Esophagus squamous epithelium (tissue), 5 donors: ENCODE measurements around the gene RIMBP2. TPM values are rescaled to one million over a fixed set of nuclear protein-coding genes. Genes with fewer than 3 reads are reported as not detected.

Source experiments
- DNase-seq: peaks from one replicate; lab custom pipeline; 2025; lab: John Stamatoyannopoulos, UW
- H3K27ac ChIP-seq, 4 donors: fragments of 200-600 bp; sonication (generic); one replicate each; pipeline ENCODE4 v1.5.1; 2016 to 2019; ENCODE audit warnings: mild to moderate bottlenecking in 1 of 4
- H3K27me3 ChIP-seq, 4 donors: fragments of 200-600 bp; sonication (generic); 1 replicate in 3 of 4; 2 replicates in 1 of 4; pipeline versions ENCODE4 v1.5.1 to v1.6.0; 2017 to 2021; ENCODE audit warnings: antibody characterized with exemption in 1 of 4
- H3K36me3 ChIP-seq, 3 donors: fragments of 200-600 bp; sonication (generic); one replicate each; pipeline ENCODE4 v1.5.1; 2016 to 2019
- H3K4me1 ChIP-seq, 3 donors: fragments of 200-600 bp; sonication (generic); one replicate each; pipeline ENCODE4 v1.5.1; 2017 to 2019
- H3K4me3 ChIP-seq, 4 donors: fragments of 200-600 bp; sonication (generic); 1 replicate in 3 of 4; 2 replicates in 1 of 4; pipeline ENCODE4 v1.5.1; 2016 to 2019; ENCODE audit warnings: mild to moderate bottlenecking in 2 of 4, moderate library complexity in 1 of 4
- H3K9me3 ChIP-seq, 3 donors: fragments of 200-600 bp; sonication (generic); one replicate each; pipeline ENCODE4 v1.5.1; 2016 to 2019
- POLR2A ChIP-seq, 4 donors: fragments of 450-650 bp; IDR thresholded peaks; one replicate each; pipeline ENCODE4 v1.6.1; 2017; ENCODE audit warnings: antibody characterized with exemption in 4 of 4, mild to moderate bottlenecking in 4 of 4, moderate library complexity in 3 of 4
- WGBS, 2 donors: methylation state at CpG; one replicate each; pipeline ENCODE4 v1.1.5; 2018; 5-methylcytosine and 5-hydroxymethylcytosine counted together
- intact Hi-C: fragments of 100-400 bp; cut with DNase I; formaldehyde crosslinking; loops from one replicate; pipeline ENCODE4 v1.15.0; 2022
- total RNA-seq, 4 donors: library from RNA; depleted of rRNA; stranded (reverse); fragments of >200 nt; gene quantifications; one replicate each; pipeline ENCODE4 v1.1.0, GENCODE V29; 2016
- TF ChIP-seq, protein P1 (sequence below), 6 experiments: fragments of 450-650 bp in 4 of 6; fragments of 200-600 bp in 2 of 6; sonication (generic) in 2 of 6; IDR thresholded peaks; one replicate each; pipeline ENCODE4 v1.5.1; 2016 to 2019; ENCODE audit warnings: antibody characterized with exemption in 6 of 6, mild to moderate bottlenecking in 4 of 6, moderate library complexity in 4 of 6
- donor health status: DM: yes; HTN: yes; CAD: no.

RIMBP2 gene
- total RNA-seq, 4 donors from 2014 or later: 0.08 to 0.76 (median 0.46) TPM

DNA sequence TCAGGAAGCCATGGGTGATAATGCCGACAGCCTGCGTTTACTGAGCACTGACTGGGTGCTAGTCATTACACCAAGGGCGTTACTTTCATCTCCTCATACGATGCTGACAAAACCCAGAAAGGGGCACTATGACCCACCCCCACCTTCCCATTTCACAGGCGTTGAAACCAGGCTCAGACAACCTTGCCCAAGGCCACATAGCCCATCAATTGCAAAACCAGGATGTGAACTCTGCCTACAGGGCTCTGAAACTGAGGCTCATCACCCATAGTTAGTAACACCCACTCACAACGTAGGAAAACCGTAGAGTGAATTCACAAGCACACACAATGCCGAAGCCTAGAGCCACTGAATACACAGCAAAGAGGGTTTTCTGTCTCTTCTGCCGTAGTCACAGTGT is 119.9 kb downstream of the RIMBP2 start:
- intact Hi-C loops: no loop called here
- no peak for DNase-seq
- H3K9me3 ChIP-seq: peaks cover 0 to 7% (median 0%) of the 10 kb centered on the region in 3 donors
- H3K4me1 ChIP-seq: no peaks in the 10 kb centered on the region
- no peak for TF ChIP-seq POLR2A (IDR thresholded peaks at IDR 0.05)
- TF ChIP-seq, protein P1, sequence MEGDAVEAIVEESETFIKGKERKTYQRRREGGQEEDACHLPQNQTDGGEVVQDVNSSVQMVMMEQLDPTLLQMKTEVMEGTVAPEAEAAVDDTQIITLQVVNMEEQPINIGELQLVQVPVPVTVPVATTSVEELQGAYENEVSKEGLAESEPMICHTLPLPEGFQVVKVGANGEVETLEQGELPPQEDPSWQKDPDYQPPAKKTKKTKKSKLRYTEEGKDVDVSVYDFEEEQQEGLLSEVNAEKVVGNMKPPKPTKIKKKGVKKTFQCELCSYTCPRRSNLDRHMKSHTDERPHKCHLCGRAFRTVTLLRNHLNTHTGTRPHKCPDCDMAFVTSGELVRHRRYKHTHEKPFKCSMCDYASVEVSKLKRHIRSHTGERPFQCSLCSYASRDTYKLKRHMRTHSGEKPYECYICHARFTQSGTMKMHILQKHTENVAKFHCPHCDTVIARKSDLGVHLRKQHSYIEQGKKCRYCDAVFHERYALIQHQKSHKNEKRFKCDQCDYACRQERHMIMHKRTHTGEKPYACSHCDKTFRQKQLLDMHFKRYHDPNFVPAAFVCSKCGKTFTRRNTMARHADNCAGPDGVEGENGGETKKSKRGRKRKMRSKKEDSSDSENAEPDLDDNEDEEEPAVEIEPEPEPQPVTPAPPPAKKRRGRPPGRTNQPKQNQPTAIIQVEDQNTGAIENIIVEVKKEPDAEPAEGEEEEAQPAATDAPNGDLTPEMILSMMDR (IDR thresholded peaks at IDR 0.05): no peak
- H3K27me3 ChIP-seq: no peaks in the 10 kb centered on the region
- 61 to 67% methylated on average over 3 to 6 of the region's 9 CpGs for WGBS, 2 donors
- no peak overlapping the region for H3K4me3 ChIP-seq
- no peaks in the 10 kb centered on the region for H3K36me3 ChIP-seq
- H3K27ac ChIP-seq: no peak overlapping the region

DNA sequence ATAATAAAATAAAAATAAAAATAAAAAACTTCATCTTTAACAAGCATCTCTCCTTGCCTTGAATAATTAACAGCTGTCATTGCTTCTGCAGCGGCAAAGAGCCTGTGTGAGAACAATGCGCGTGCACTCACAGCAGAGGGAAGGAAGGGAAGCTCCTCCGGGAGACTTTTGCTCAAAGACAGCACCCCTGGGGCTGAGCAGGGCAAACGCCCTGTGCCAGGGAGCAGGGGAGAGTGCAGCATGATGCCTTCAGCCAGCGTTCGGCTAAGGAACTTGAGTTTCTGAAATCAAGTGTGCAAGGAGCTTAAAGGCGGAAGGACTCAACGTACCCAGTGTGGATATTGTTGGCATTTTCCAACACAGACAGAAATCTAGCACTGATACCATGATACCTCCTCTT is 120.5 kb downstream of the RIMBP2 start:
- Histone ChIP-seq H3K9me3 (peaks cover 0 to 7% (median 0%) of the 10 kb centered on the region in 3 donors), H3K27me3 (no peaks in the 10 kb centered on the region), H3K4me1 (no peaks in the 10 kb centered on the region), H3K4me3 (no peak overlapping the region), H3K36me3 (no peaks in the 10 kb centered on the region), H3K27ac (no peak overlapping the region)
- intact Hi-C loops: no loop called here
- 70 to 82% methylated on average over 8 to 9 of the region's 9 CpGs for WGBS, 2 donors
- no peak for DNase-seq
- TF ChIP-seq, protein P1 (IDR thresholded peaks at IDR 0.05): no peak
- no peak for TF ChIP-seq POLR2A (IDR thresholded peaks at IDR 0.05)

DNA sequence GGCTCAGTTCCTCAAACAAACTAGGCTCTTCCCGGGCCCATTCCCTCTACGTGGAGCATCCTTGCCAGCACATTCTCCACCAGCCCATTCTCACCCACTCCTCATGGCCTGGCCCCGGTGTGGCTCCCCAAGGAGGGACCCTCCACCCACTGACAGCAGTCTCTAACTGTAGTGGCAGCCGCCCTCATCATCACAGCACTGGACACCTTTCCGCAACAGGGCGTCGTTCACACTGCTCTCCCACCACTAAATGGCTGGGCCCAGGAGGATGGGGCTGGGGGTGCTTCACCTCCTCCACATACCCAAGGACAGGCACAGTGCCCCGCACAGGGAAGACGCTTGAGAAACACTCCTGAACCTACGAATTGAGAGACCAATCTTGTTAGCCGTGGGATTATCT is 123.0 kb downstream of the RIMBP2 start:
- Histone ChIP-seq H3K4me1 (no peaks in the 10 kb centered on the region), H3K27ac (no peak overlapping the region), H3K36me3 (no peaks in the 10 kb centered on the region), H3K4me3 (no peak overlapping the region), H3K9me3 (peaks cover 0 to 7% (median 0%) of the 10 kb centered on the region in 3 donors), H3K27me3 (no peaks in the 10 kb centered on the region)
- DNase-seq: no peak
- TF ChIP-seq, protein P1 (IDR thresholded peaks at IDR 0.05): no peak
- no peak for TF ChIP-seq POLR2A (IDR thresholded peaks at IDR 0.05)
- 88 to 94% methylated on average over 2 to 8 of the region's 11 CpGs for WGBS, 2 donors
- intact Hi-C loops: no loop called here

DNA sequence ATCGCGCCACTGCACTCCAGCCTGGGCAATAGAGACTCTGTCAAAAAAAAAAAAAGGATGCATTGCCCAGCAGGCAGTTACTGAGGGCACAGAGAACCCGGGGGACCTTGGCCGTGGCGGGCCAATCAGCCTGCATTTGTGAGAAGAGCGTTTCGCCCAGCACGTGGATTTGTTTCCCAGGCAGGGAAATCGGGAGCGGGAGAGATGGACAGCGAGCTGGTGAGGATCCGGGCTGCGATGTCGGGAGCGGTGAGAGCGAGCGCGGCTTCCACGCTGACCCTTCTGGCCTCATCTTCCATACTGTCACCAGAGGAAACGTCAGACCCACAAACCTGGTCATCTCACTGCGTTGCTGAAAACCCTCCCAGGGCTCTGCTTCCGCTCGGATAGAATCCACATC is 123.5 kb downstream of the RIMBP2 start:
- H3K27ac ChIP-seq: no peak overlapping the region
- no peak for DNase-seq
- intact Hi-C loops: no loop called here
- no peak for TF ChIP-seq POLR2A (IDR thresholded peaks at IDR 0.05)
- TF ChIP-seq, protein P1 (IDR thresholded peaks at IDR 0.05): no peak
- H3K4me1 ChIP-seq: no peaks in the 10 kb centered on the region
- H3K27me3 ChIP-seq: no peaks in the 10 kb centered on the region
- H3K36me3 ChIP-seq: no peaks in the 10 kb centered on the region
- peaks cover 0 to 5% (median 0%) of the 10 kb centered on the region in 3 donors for H3K9me3 ChIP-seq
- H3K4me3 ChIP-seq: no peak overlapping the region
- WGBS, 2 donors: 90 to 94% methylated on average over 21 to 23 of the region's 23 CpGs

DNA sequence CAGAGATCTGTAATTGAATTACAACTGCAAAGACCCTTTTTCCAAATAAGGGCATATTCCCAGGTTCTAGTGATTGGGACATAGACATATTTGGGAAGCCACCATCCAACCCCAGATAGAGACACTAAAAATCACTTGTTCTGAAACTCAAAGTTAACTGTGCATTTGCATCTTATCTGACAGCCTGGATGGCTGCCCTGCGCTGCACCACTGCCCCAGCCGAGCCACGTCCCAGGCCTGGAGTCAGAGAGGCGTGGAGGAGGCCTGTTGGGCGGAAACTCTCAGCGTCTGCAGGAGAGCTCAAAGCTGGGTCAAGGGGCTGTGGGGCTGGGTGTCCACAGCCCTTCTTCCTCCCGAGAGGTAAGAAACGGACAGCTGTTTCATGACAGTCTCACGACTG is 124.4 kb downstream of the RIMBP2 start:
- DNase-seq: no peak
- intact Hi-C loops: no loop called here
- no peaks in the 10 kb centered on the region for H3K36me3 ChIP-seq
- WGBS, 2 donors: 66 to 67% methylated on average over 1 to 9 of the region's 9 CpGs
- H3K4me3 ChIP-seq: no peak overlapping the region
- TF ChIP-seq, protein P1 (IDR thresholded peaks at IDR 0.05): no peak
- H3K4me1 ChIP-seq: no peaks in the 10 kb centered on the region
- no peaks in the 10 kb centered on the region for H3K9me3 ChIP-seq
- H3K27ac ChIP-seq: no peak overlapping the region
- no peaks in the 10 kb centered on the region for H3K27me3 ChIP-seq
